Keratinocyte (primary cell): ENCODE results near the gene HP1BP3.

ENCODE experiments used
- CTCF ChIP-seq, 3 experiments: IDR thresholded peaks in 1 of 3; conservative IDR thresholded peaks in 1 of 3; optimal IDR thresholded peaks in 1 of 3; 2 replicates in 2 of 3; 3 replicates in 1 of 3; pipeline versions ENCODE3 to v1.5.1; 2011; ENCODE audit warnings: low read length in 3 of 3, mild to moderate bottlenecking in 3 of 3, moderate library complexity in 2 of 3, control low read depth in 1 of 3, inconsistent platforms in 1 of 3; ENCODE audit not compliant: insufficient read depth in 2 of 3; ENCODE audit errors: extremely low read depth in 1 of 3
- EZH2 ChIP-seq: IDR thresholded peaks from one replicate; pipeline ENCODE4 v1.6.1; 2012; ENCODE audit warnings: inconsistent platforms, mild to moderate bottlenecking, low read length, moderate library complexity

GRCh38 chr1:20790785-20791184 is 3.7 kb upstream of the HP1BP3 start:
- no peak for TF ChIP-seq CTCF (optimal IDR thresholded peaks at IDR 0.05 in 1 of 3, IDR thresholded peaks at IDR 0.05 in 1 of 3, conservative IDR thresholded peaks at IDR 0.05 in 1 of 3; ENCODE audit: extremely low read depth in 1 of 3, insufficient read depth in 2 of 3, low read length in 3 of 3)
- TF ChIP-seq EZH2, result no peak
